ENCODE measurements around the gene TEX53. TPM values are rescaled to one million over a fixed set of nuclear protein-coding genes. Genes with fewer than 3 reads are reported as not detected.
A peak's percentile ranks its signal among the peaks of the same experiment; 100 is the strongest.

Gene TEX53
- total and polyA plus RNA-seq, 8 donors, result not detected

GRCh38 chr9:114656301-114656700 is 1.3 kb downstream of the TEX53 start:
- no peak for TF ChIP-seq CTCF (IDR thresholded peaks at IDR 0.05)
- H3K27me3 ChIP-seq, result no peaks in the 10 kb centered on the region
- intact Hi-C loops (cut with DNase I), result loop anchor here in 1 of 2 donors (5.0 to 10.0 kb wide), 2 partner anchors 174 to 252 kb away; no protein-coding TSS in a partner anchor
- no peak overlapping the region for H3K27ac ChIP-seq
- H3K4me1 ChIP-seq, result peaks cover 0 to 4% of the 10 kb centered on the region in 2 donors
- no peaks in the 10 kb centered on the region for H3K36me3 ChIP-seq
- H3K9me3 ChIP-seq, result no peaks in the 10 kb centered on the region
- no peak overlapping the region for H3K4me3 ChIP-seq
- ATAC-seq, result no peak
- DNase-seq, result no peak

- peaks cover 0 to 4% of the 10 kb centered on the region in 2 donors for H3K4me1 ChIP-seq
- no peak overlapping the region for H3K27ac ChIP-seq
- ATAC-seq (no peak), DNase-seq (no peak)
- TF ChIP-seq CTCF (IDR thresholded peaks at IDR 0.05), result no peak
- H3K4me3 ChIP-seq, result no peak overlapping the region
- no peaks in the 10 kb centered on the region for H3K9me3 ChIP-seq
- no peaks in the 10 kb centered on the region for H3K36me3 ChIP-seq
- no peaks in the 10 kb centered on the region for H3K27me3 ChIP-seq
- intact Hi-C loops (cut with DNase I), result loop anchor here in 1 of 2 donors (5.0 to 10.0 kb wide), 2 partner anchors 173 to 251 kb away; no protein-coding TSS in a partner anchor
These were observed 1.9 kb downstream of the TEX53 start for GRCh38 chr9:114655689-114656088.

GRCh38 chr9:114653556-114654159 is 3.9 kb downstream of the TEX53 start:
- Histone ChIP-seq H3K36me3 (no peaks in the 10 kb centered on the region), H3K4me1 (peaks cover 0 to 4% of the 10 kb centered on the region in 2 donors), H3K4me3 (no peak overlapping the region), H3K9me3 (no peaks in the 10 kb centered on the region), H3K27ac (no peak overlapping the region), H3K27me3 (no peaks in the 10 kb centered on the region)
- intact Hi-C loops (cut with DNase I), result loop anchor here in 1 of 2 donors (10.0 kb wide), 1 partner anchor 249 kb away; no protein-coding TSS in a partner anchor
- peak; percentile 78 to 83 for TF ChIP-seq CTCF (IDR thresholded peaks at IDR 0.05)
- ATAC-seq, result peak; percentile 98
- peak in 3 of 4 donors; percentile 42 to 76 (median 58) for DNase-seq

DNA sequence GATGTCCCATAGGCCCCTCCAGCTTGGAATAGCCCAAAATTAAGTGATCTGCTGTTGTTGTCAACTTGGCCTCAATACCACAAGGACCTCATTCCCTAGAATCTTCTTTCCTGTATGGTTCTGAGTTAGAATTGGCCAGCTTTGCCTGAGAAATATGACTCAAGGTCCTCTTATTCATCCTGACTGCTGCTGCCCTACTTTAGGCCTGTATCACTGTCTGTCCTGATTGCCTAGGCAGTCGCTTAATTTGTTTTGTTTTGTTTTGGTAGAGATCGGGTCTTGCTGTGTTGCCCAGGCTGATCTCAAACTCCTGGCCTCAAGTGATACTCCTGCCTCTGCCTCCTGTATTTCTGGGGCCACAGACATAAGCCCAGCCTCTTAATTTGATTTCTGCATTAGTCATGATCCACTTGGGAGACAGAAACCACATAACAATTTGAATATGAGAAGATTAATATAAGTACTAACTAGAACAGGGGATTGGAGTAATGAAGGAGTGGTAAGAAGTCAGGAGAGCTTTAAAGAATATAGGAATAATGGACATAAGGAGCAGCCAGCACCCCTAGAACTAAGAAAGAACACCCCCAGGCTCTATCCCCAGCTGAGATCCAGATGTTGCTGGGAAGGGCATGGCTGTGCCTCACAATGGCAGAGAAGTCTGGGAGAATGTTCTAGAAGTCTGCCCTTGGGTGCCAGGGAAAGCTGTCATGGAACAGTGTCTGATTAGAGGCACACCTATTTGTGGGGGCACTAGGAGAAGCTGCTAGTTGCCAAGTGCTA is 4.6 kb downstream of the TEX53 start:
- Histone ChIP-seq H3K9me3 (no peaks in the 10 kb centered on the region), H3K36me3 (no peaks in the 10 kb centered on the region), H3K27ac (no peak overlapping the region), H3K27me3 (no peaks in the 10 kb centered on the region), H3K4me3 (no peak overlapping the region), H3K4me1 (peaks cover 0 to 4% of the 10 kb centered on the region in 2 donors)
- peak; percentile 12 for ATAC-seq
- intact Hi-C loops (cut with DNase I), result loop anchor here in 1 of 2 donors (10.0 kb wide), 1 partner anchor 248 kb away; no protein-coding TSS in a partner anchor
- no peak for TF ChIP-seq CTCF (IDR thresholded peaks at IDR 0.05)
- DNase-seq, result no peak

GRCh38 chr9:114643896-114644295 is 13.7 kb downstream of the TEX53 start:
- no peak for ATAC-seq

More at GRCh38 chr9:114643896-114644295, 13.7 kb downstream of the TEX53 start:
- Histone ChIP-seq H3K9me3 (no peaks in the 10 kb centered on the region), H3K27ac (no peak overlapping the region), H3K4me3 (no peak overlapping the region), H3K27me3 (no peaks in the 10 kb centered on the region), H3K4me1 (peaks cover 0 to 3% of the 10 kb centered on the region in 2 donors), H3K36me3 (peaks cover 0 to 44% of the 10 kb centered on the region in 2 donors)
- no peak for TF ChIP-seq CTCF (IDR thresholded peaks at IDR 0.05)
- intact Hi-C loops (cut with DNase I), result no loop called here
- no peak for DNase-seq

Measured in left lung (tissue), 10 donors.